HG03045 (cell line): Measurements from ENCODE around the gene CDHR1.

Source experiments
- ATAC-seq: cut with Tn5 transposase; IDR thresholded peaks from one replicate; pipeline ENCODE4 v1.9.1; 2021; ENCODE audit warnings: mild to moderate bottlenecking, moderate library complexity; ENCODE audit not compliant: unreplicated experiment

CDHR1 gene

DNA sequence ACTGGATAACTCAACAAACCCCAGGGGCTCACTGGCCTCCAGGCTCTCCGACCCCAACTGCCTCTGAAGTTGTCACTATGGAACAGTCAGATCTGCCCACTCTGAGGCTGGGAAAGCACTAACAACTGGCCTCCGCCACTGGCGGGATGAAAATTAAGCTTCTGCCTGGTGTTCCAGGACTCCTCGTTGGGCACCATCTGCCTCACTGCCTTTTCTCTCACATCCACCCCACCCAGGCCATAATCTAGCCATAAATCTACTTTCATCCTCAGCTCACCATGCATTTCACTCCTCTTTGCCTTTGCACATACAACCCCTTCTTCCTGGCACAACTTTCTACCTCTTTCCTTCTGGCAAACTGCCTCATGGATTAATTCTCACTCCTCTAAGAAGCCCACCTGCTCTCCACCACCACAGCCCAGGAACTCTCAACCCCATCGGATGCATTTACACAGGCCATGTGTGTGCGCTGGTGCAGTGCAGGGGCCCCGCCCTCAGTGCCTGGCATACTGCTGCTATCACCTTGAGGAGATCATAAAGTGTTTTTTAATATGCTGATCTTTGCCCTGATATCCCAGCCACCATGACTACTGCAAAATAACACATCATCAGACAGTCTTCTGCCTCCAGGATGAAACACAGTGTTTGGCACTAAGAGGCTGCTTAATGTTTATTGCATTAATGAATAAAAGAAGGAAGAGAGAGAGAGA is 4.0 kb downstream of the CDHR1 start:
- ATAC-seq = no peak

DNA sequence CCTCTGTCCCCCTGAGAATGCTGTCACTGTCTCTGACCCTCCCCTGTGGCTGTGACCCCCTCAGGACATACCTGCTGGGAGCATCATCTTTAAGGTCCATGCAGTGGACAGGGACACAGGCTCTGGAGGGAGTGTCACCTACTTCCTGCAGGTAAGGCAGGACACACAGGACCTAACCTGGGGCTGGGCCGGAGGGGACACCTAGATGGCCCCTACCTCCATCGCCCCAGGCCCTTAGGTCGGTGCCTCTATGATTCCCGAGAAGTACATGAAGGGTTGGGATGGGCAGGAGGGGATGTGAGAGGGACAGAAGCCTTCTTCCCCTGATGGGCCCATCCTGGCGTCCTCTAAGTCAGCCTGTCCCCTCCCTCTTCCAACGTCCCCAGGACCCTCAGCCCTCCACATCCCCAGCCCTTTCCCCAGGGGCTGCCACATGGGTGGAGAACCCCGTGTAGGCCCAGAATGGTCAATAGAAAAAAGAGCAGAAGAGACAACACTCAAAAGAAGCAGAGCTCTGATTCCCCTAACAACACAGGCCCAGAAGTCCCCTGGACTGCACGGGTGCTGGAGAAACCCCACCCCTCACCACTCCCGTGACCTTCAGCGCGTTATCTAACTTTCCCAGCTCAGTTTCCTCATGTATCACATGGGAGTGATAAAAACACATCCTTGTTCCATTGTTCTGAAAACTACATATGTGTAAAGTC is 6.4 kb downstream of the CDHR1 start:
- ATAC-seq = no peak

DNA sequence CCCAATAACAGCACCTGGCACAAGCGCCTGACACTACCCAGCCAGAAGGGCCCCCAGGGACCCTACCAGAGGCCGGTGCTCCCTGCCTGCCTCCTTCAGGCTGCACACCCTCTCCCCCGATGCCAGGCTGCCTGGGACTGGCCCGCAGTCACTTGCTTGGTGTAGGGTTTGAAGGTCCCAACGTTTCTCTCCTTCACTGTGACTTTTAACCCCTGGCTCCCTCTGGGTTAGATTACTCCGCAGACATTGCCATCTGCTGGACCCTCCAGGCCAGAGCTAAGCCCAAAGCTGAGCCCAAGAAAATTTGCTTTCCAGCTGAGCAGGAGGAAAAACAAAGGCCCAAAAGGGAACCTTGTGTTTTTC is 6.9 kb downstream of the CDHR1 start:
- ATAC-seq = no peak

- ATAC-seq = no peak
Observed at GRCh38 chr10:84201682-84202081, 7.3 kb downstream of the CDHR1 start.

DNA sequence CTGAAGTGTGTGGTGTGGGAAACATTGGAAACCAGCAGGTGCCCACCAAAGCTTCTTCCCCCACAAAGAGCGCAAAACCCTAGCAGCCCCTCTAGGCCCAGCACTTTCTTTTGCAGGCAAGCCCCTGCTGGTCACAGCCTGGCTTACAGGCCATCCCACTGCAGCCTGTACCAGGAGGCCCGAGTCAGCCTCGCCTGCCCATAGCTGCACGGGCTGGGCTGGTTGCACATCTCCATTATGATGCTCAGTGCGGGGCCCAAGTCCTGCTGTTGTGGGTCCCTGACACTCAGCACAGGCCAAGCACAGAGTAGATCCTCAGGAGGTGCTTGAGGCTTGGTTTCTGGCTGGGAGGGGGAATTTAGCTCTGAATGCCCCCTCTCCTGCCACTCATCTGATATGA is 8.0 kb downstream of the CDHR1 start:
- ATAC-seq = no peak

DNA sequence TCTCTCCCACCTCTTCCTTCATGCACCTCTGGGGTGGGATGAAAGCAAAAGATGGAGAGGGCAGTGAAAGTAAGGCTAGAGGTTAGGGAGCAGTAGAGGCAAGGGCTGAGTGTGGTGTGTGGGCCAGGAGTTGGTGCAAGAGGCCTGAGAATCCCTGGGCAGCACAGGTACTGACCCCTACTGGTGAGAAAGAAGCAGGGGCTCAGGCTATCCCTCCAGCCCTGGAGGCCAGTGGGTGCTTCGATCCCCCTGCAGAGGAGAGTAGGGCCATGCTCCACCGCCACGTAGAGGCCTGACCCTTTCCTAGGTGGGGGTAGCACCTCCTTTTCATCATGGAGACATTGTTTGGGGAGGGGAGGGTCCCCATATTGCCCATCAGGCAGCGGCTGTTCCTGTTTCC is 9.8 kb downstream of the CDHR1 start:
- peak; percentile 45 for ATAC-seq

DNA sequence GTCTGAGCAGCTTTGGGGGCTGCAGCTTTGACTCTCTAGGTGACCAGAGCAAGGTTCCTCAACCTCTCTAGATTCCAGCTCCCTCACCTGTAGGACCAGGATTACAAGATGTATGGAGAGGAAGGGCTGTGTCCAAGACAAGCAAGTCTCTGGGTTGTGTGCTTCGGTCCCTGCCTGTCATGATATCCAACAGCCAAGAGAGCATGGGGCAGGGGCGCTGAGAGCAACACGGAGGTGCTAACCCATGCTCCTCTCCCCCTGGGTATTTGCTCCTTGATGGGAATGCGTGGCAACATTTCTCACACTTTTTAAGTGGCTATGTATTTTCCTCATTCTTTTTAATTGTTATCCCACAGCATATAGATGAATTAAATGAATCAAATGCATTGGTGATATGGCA is 10.3 kb downstream of the CDHR1 start:
- ATAC-seq = no peak

DNA sequence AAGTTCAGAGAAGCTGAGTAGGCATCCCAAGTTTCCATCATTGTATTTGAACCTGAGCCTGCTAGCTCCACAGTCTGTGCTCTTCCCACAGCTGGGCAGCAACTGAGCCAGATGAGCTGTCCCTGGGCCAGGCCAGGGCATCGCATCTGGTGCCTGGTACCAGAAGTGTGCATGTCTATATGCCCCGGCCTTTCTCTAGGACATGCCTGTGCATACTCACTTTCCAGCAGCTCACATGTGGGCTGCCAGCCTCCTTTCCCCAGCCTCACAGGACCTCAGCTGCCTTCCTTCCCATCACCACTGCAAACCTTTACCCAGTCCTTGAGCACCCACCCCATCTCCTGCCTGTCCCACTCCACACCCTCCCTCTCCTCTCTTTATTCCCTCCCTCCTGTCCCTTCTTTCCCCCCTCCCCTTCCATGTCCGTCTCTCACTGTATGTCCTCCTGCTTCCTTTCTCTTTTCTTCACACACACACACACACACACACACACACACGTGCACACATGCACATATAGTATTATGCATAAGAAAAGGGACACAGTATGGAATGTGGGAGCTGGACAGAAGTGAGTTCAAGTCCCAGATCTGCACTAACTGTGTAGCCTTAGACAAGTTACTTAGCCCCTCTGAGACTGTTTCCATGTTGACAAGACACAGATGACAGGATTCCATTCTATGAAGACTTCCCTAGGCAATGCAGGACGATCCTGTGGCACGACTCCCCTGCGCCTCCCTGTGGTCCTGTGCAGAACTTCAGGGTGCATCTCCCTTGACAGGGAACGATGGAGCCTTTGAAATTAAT is 10.9 kb downstream of the CDHR1 start:
- ATAC-seq = peak; percentile 77

DNA sequence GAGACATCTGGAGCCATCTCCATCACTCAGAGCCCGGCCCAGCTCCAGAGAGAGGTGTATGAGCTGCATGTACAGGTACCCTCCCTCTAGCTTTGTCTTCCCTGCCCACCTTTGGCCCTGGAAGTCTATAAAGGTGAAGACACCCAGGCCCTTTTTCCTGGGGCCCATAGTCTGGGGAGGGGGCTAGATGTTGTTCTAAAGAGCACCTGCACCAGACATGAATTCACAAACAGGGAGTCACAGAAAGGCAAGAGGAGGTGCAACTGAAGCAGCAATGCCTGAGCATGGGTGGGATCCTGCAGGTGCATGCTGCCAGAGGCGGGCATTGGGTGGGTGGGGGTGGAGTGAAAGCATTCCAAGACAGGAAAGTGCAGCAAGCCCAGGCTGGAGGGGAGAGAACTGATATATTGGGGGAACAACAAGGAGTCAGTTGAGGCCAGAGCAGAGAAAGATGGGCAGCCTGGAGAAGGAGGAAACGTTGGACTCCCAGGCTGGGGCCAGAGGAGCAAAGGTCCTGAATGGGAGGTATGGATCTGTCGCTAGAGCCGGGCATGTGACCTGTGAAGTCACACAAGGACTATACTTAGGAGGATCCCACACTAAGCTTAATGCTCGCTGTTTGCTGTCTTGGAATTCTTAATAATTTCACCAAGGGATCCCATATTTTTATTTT is 11.7 kb downstream of the CDHR1 start:
- ATAC-seq = no peak

DNA sequence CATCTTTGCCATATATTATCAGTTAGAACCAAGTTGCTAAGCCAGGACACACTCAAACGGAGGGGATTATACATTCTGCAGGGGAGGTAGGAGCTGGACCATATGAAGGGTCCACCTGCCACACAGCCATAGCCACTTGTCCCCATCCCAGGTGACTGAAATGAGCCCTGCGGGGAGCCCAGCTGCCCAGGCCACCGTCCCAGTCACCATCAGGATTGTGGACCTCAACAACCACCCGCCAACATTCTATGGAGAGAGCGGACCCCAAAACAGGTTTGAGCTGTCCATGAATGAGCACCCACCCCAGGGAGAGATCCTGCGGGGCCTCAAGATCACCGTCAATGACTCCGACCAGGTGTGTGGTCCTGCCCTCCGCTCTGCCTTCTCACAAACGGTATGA is 13.7 kb downstream of the CDHR1 start:
- ATAC-seq = no peak

- no peak for ATAC-seq
Observed at GRCh38 chr10:84211566-84211965, 17.2 kb downstream of the CDHR1 start.

DNA sequence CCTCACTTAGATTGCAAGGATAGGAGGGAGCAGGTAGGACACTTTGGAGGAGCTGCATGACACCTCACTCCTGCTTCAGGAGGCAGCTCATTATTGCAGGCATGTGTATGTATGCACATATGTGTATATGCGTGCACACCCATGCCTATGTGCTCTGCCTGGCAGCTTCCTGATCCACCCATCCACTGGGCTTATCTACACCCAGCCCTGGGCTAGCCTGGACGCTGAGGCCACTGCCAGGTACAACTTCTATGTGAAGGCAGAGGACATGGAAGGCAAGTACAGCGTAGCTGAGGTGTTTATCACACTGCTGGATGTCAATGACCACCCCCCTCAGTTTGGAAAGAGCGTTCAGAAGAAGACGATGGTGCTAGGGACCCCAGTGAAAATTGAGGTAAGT is 17.7 kb downstream of the CDHR1 start:
- ATAC-seq = no peak

GRCh38 chr10:84213076-84213475 is 18.7 kb downstream of the CDHR1 start:
- no peak for ATAC-seq

DNA sequence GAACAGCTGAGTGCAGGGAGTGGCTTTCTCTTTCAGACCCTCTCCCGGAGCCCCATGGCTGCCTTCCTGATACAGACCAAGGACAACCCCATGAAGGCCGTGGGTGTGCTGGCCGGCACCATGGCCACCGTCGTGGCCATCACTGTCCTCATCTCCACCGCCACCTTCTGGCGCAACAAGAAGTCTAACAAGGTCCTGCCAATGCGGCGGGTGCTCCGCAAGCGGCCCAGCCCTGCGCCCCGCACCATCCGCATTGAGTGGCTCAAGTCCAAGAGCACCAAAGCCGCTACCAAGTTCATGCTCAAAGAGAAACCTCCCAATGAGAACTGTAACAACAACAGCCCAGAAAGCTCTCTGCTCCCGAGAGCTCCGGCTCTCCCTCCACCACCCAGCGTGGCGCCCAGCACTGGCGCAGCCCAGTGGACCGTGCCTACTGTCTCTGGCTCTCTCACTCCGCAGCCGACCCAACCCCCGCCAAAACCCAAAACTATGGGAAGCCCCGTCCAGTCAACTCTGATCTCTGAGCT is 19.8 kb downstream of the CDHR1 start:
- peak; percentile 25 for ATAC-seq

GRCh38 chr10:84214612-84215235 is 20.4 kb downstream of the CDHR1 start:
- ATAC-seq = peak; percentile 87

GRCh38 chr10:84216834-84217233 is 22.5 kb downstream of the CDHR1 start:
- no peak for ATAC-seq

DNA sequence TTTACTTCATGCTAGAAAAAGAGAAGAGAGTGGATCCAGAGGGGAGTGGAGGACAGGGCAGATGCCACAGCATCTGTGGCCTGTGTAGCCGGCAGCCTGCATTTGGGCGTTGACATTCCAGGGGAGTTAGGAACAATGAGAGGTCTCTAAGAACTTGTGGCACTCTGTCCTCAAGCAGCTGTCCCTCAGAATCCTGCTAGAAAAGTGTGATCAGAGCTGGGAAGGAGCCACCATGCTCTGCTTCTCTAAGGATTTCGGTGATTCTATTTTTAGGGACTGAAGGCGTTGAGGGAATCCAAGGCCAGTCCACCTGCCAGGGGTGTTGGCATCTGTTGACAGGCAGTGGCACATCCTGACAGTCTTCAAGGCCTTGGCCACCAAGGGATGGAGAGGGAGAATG is 23.4 kb downstream of the CDHR1 start:
- no peak for ATAC-seq

GRCh38 chr10:84221916-84222315 is 27.6 kb downstream of the CDHR1 start:
- no peak for ATAC-seq

DNA sequence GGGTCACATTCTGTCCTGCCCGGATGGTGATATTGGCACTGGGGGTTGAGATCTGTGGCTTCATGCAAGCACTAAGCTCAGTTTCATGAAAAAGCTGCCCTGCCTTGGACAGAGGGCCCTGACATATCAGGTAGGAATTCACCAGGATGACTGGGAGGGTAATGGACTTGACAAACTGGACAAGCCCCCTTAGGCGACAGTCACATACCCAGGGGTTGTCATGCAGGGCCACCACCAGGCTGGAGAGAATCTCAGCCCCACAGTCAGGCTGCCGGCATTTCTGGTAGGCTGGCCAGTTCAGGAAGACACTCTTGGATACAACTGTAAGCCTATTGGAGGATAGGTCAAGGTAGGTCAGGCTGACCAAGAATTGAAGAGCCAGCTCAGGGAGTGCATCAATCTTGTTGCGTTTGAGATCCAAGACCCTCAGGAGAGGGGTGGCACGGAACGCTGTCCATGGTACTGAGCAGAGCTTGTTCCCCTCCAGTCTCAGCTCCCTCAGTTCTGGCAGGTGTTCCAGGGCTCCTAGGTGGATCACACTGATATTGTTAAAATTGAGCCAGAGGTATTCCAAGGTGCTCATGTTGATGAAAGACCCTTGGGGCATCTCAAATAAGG is 30.2 kb downstream of the CDHR1 start:
- no peak for ATAC-seq
